Uterus (tissue), 2 donors: ENCODE measurements around the gene MAPKBP1.

Experiments used
- POLR2A ChIP-seq, 2 donors: fragments of 450-650 bp; IDR thresholded peaks; one replicate each; pipeline ENCODE4 v1.6.1; 2016; ENCODE audit warnings: antibody characterized with exemption in 2 of 2, mild to moderate bottlenecking in 1 of 2, moderate library complexity in 1 of 2
- TF ChIP-seq, protein P1 (sequence below), 4 experiments: fragments of 200-600 bp in 2 of 4; fragments of 450-650 bp in 2 of 4; sonication (generic) in 2 of 4; IDR thresholded peaks; one replicate each; pipeline ENCODE4 v1.5.1; 2016 to 2019; ENCODE audit warnings: antibody characterized with exemption in 4 of 4, mild to moderate bottlenecking in 2 of 4, moderate library complexity in 1 of 4

DNA sequence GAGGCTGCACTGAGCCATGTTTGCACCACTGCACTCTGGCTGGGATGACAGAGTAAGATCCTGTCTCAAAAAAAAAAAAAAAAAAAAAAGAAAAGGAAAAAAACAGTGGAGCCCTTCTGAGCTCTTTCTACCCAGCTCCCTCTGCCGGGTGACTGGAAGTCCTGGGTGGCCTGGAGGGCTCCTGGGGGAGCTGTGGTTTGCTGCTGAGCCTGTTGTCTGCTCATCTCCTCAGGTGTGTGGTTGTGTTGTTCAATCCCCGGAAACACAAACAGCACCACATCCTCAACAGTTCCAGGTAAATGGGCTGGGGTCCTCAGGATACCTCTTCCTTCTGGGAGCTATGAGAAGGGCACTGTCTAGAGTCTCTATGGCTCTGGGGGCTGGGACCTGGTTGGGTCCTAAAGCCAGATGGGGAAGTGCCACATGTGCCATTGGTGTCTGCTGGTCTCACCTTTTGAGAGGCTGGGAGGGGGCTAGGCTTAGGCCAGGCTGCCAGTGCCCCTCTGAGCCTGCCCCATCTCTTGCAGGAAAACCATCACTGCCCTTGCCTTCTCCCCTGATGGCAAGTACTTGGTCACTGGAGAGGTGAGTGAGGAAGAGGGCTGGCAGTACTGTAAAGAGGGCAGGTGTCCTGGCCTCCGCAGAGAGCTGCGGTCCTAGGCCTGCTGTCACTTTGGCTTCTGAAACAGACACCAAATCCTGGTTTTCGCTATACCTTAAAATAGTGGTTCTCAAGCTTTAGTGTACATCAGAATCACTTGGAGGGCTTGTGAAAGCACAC, 36.6 kb downstream of the MAPKBP1 start:
- TF ChIP-seq, protein P1, sequence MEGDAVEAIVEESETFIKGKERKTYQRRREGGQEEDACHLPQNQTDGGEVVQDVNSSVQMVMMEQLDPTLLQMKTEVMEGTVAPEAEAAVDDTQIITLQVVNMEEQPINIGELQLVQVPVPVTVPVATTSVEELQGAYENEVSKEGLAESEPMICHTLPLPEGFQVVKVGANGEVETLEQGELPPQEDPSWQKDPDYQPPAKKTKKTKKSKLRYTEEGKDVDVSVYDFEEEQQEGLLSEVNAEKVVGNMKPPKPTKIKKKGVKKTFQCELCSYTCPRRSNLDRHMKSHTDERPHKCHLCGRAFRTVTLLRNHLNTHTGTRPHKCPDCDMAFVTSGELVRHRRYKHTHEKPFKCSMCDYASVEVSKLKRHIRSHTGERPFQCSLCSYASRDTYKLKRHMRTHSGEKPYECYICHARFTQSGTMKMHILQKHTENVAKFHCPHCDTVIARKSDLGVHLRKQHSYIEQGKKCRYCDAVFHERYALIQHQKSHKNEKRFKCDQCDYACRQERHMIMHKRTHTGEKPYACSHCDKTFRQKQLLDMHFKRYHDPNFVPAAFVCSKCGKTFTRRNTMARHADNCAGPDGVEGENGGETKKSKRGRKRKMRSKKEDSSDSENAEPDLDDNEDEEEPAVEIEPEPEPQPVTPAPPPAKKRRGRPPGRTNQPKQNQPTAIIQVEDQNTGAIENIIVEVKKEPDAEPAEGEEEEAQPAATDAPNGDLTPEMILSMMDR (IDR thresholded peaks at IDR 0.05), result no peak
- no peak for TF ChIP-seq POLR2A (IDR thresholded peaks at IDR 0.05)
